Stimulated activated CD8-positive, alpha-beta memory T cell treated with anti-CD3 and anti-CD28 coated beads, Interleukin-4, amount 100 ng/mL, for 48 hours (primary cell): ENCODE results near the gene PRR5.
A peak's percentile ranks its signal among the peaks of the same experiment; 100 is the strongest.
"Not testable (repeated sequence)": the region's sequence is repeated elsewhere in the genome, so short reads cannot be mapped to it uniquely, and the experiment has no call there.

Experiments used
- DNase-seq: peaks from one replicate; pipeline ENCODE4 v3.0.0-alpha.2; 2020

PRR5 gene

GRCh38 chr22:44676066-44676440, 26.0 kb upstream of the PRR5 start:
- not testable (repeated sequence) for DNase-seq

- no peak for DNase-seq
Measured at GRCh38 chr22:44676441-44677352, 25.3 kb upstream of the PRR5 start.

GRCh38 chr22:44677353-44677840, 24.6 kb upstream of the PRR5 start:
- DNase-seq: no peak

GRCh38 chr22:44677871-44678555, 24.0 kb upstream of the PRR5 start:
- no peak for DNase-seq

- no peak for DNase-seq
Measured at GRCh38 chr22:44678556-44679305, 23.3 kb upstream of the PRR5 start.

- not testable (repeated sequence) for DNase-seq
Measured at GRCh38 chr22:44679306-44679647, 22.7 kb upstream of the PRR5 start.

GRCh38 chr22:44680058-44680457, 21.9 kb upstream of the PRR5 start:
- no peak for DNase-seq

- DNase-seq: no peak
Measured at GRCh38 chr22:44680481-44680894, 21.5 kb upstream of the PRR5 start.

- no peak for DNase-seq
Measured at GRCh38 chr22:44682556-44683168, 19.3 kb upstream of the PRR5 start.

GRCh38 chr22:44683237-44683636, 18.8 kb upstream of the PRR5 start:
- peak; percentile 67 for DNase-seq

GRCh38 chr22:44683881-44684280, 18.1 kb upstream of the PRR5 start:
- no peak for DNase-seq

GRCh38 chr22:44684506-44685383, 17.3 kb upstream of the PRR5 start:
- DNase-seq: peak; percentile 91

GRCh38 chr22:44685384-44686056, 16.5 kb upstream of the PRR5 start:
- DNase-seq: peak; percentile 90

- DNase-seq: no peak
Measured at GRCh38 chr22:44686873-44687600, 15.0 kb upstream of the PRR5 start.

GRCh38 chr22:44689173-44689572, 12.8 kb upstream of the PRR5 start:
- DNase-seq: no peak

GRCh38 chr22:44689915-44690524, 12.0 kb upstream of the PRR5 start:
- no peak for DNase-seq

- no peak for DNase-seq
Measured at GRCh38 chr22:44691796-44692661, 10.0 kb upstream of the PRR5 start.

- DNase-seq: no peak
Measured at GRCh38 chr22:44692662-44693007, 9.4 kb upstream of the PRR5 start.

GRCh38 chr22:44693145-44693544, 8.9 kb upstream of the PRR5 start:
- no peak for DNase-seq
